OCI-M2 (cell line): ENCODE results near the gene MRPS31.
"Not testable (repeated sequence)": the region's sequence is repeated elsewhere in the genome, so short reads cannot be mapped to it uniquely, and the experiment has no call there.

Experiments used
- DNase-seq: peaks from one replicate; lab custom pipeline; 2025; ENCODE audit not compliant: unreplicated experiment; lab: John Stamatoyannopoulos, UW

The MRPS31 gene

GRCh38 chr13:40764587-40765403 lies 6.2 kb downstream of the MRPS31 start:
- DNase-seq: no peak

GRCh38 chr13:40762849-40763248 lies 8.1 kb downstream of the MRPS31 start:
- no peak for DNase-seq

- no peak for DNase-seq
Measured at GRCh38 chr13:40758811-40759210, 12.2 kb downstream of the MRPS31 start.

- no peak for DNase-seq
Measured at GRCh38 chr13:40756042-40756441, 14.9 kb downstream of the MRPS31 start.

GRCh38 chr13:40755082-40755700 lies 15.8 kb downstream of the MRPS31 start:
- no peak for DNase-seq

- DNase-seq: no peak
Measured at GRCh38 chr13:40749327-40749726, 21.7 kb downstream of the MRPS31 start.

GRCh38 chr13:40735232-40735548 lies 35.8 kb downstream of the MRPS31 start:
- not testable (repeated sequence) for DNase-seq

GRCh38 chr13:40734536-40735231 lies 36.3 kb downstream of the MRPS31 start:
- DNase-seq: not testable (repeated sequence)

GRCh38 chr13:40732658-40733057 lies 38.3 kb downstream of the MRPS31 start:
- DNase-seq: no peak

GRCh38 chr13:40728595-40728994 lies 42.4 kb downstream of the MRPS31 start:
- DNase-seq: no peak

- not testable (repeated sequence) for DNase-seq
Measured at GRCh38 chr13:40714433-40714832, 56.6 kb downstream of the MRPS31 start.

- no peak for DNase-seq
Measured at GRCh38 chr13:40706439-40706838, 64.6 kb downstream of the MRPS31 start.

GRCh38 chr13:40697711-40698110 lies 73.3 kb downstream of the MRPS31 start:
- no peak for DNase-seq

- no peak for DNase-seq
Measured at GRCh38 chr13:40694426-40694825, 76.6 kb downstream of the MRPS31 start.

GRCh38 chr13:40692946-40693345 lies 78.0 kb downstream of the MRPS31 start:
- DNase-seq: no peak

- no peak for DNase-seq
Measured at GRCh38 chr13:40688781-40689180, 82.2 kb downstream of the MRPS31 start.

- DNase-seq: no peak
Measured at GRCh38 chr13:40682449-40683240, 88.3 kb downstream of the MRPS31 start.

- DNase-seq: peak; percentile 46
Measured at GRCh38 chr13:40681341-40682146, 89.4 kb downstream of the MRPS31 start.

GRCh38 chr13:40680659-40681323 lies 90.2 kb downstream of the MRPS31 start:
- no peak for DNase-seq

GRCh38 chr13:40679480-40679985 lies 91.5 kb downstream of the MRPS31 start:
- no peak for DNase-seq
